CD4-positive, alpha-beta T cell (primary cell): Measurements from ENCODE around the gene RUNX3. TPM values are rescaled to one million over a fixed set of nuclear protein-coding genes. Genes with fewer than 3 reads are reported as not detected.

Experiments
- ATAC-seq: fragments of 200-7000 bp; cut with Tn5 transposase; one replicate; pipeline ENCODE4 v1.10.0; 2022; ENCODE audit warnings: mild to moderate bottlenecking; ENCODE audit not compliant: poor library complexity
- CTCF ChIA-PET: fragments of 350-600 bp; sonication (Branson Sonifier 250); formaldehyde crosslinking; loops from one replicate; lab custom pipeline; 2021; ENCODE audit warnings: antibody characterized with exemption, inconsistent platforms; lab: Charles Lee
- POLR2A ChIA-PET: fragments of 350-600 bp; sonication (Branson Sonifier 250); formaldehyde crosslinking; loops from one replicate; lab custom pipeline; 2021; ENCODE audit warnings: antibody characterized with exemption, inconsistent platforms; lab: Charles Lee
- DNase-seq, 14 experiments: peaks; one replicate each; pipeline ENCODE4 v3.0.0-alpha.2; 2013 to 2020; ENCODE audit warnings: mixed read lengths in 2 of 14
- H3K27ac ChIP-seq, 2 donors: one replicate each; pipeline versions ENCODE4 v1.5.1 to v1.7.0; 2013; ENCODE audit warnings: low read length in 2 of 2, low read depth in 1 of 2, mild to moderate bottlenecking in 1 of 2
- H3K27me3 ChIP-seq, 2 experiments: 1 replicate in 1 of 2; 2 replicates in 1 of 2; pipeline versions ENCODE4 v1.6.1 to v1.7.0; 2013; ENCODE audit warnings: low read length in 2 of 2, control low read depth in 1 of 2, mild to moderate bottlenecking in 1 of 2, moderate library complexity in 1 of 2; ENCODE audit not compliant: insufficient read depth in 2 of 2, control insufficient read depth in 1 of 2
- H3K36me3 ChIP-seq: one replicate; pipeline ENCODE4 v1.6.1; 2013; ENCODE audit warnings: low read length, control low read depth; ENCODE audit not compliant: insufficient read depth
- H3K4me1 ChIP-seq: one replicate; pipeline ENCODE4 v1.6.1; 2013; ENCODE audit warnings: low read length, control low read depth; ENCODE audit not compliant: insufficient read depth
- H3K4me3 ChIP-seq: one replicate; pipeline ENCODE4 v1.5.1; 2013; ENCODE audit warnings: mild to moderate bottlenecking, low read length, moderate library complexity
- H3K9me3 ChIP-seq, 2 experiments: 1 replicate in 1 of 2; 2 replicates in 1 of 2; pipeline versions ENCODE4 v1.6.1 to v1.7.0; 2013; ENCODE audit warnings: low read length in 2 of 2, mild to moderate bottlenecking in 2 of 2, control low read depth in 1 of 2, moderate library complexity in 1 of 2; ENCODE audit not compliant: control insufficient read depth in 1 of 2, insufficient read depth in 1 of 2
- H3K27ac Mint-ChIP-seq: one replicate; pipeline ENCODE4 v1.8.0; 2020; ENCODE audit warnings: mixed read lengths
- H3K27me3 Mint-ChIP-seq: one replicate; pipeline ENCODE4 v1.8.0; 2021; ENCODE audit warnings: mixed read lengths
- H3K36me3 Mint-ChIP-seq: one replicate; pipeline ENCODE4 v1.8.0; 2021; ENCODE audit warnings: low read depth, mixed read lengths
- H3K4me1 Mint-ChIP-seq: one replicate; pipeline ENCODE4 v1.8.0; 2021; ENCODE audit warnings: low read depth, mixed read lengths
- H3K4me3 Mint-ChIP-seq: one replicate; pipeline ENCODE4 v1.8.0; 2020; ENCODE audit warnings: mild to moderate bottlenecking, mixed read lengths
- H3K9me3 Mint-ChIP-seq: one replicate; pipeline ENCODE4 v1.8.0; 2020; ENCODE audit warnings: mixed read lengths
- intact Hi-C, 2 experiments: fragments of 100-400 bp; cut with DNase I in 1 of 2; cut with micrococcal nuclease in 1 of 2; formaldehyde crosslinking; loops; one replicate each; pipeline versions ENCODE4 v1.15.1 to v1.9.0; 2023 to 2025; cut with DNase I, micrococcal nuclease
- total RNA-seq, 174 experiments: library from RNA in 2 of 174; stranded (reverse) in 2 of 174; gene quantifications; one replicate each; pipeline ENCODE4 v1.2.3 and lab custom pipeline; 2021 to 2026
- TF ChIP-seq, protein P1 (sequence below): fragments of 200-600 bp; IDR thresholded peaks from one replicate; pipeline ENCODE4 v1.8.0; 2022; ENCODE audit warnings: antibody characterized with exemption, mild to moderate bottlenecking

Gene RUNX3
- total RNA-seq, 2 experiments from 2014 or later, result 202 to 209 TPM

DNA sequence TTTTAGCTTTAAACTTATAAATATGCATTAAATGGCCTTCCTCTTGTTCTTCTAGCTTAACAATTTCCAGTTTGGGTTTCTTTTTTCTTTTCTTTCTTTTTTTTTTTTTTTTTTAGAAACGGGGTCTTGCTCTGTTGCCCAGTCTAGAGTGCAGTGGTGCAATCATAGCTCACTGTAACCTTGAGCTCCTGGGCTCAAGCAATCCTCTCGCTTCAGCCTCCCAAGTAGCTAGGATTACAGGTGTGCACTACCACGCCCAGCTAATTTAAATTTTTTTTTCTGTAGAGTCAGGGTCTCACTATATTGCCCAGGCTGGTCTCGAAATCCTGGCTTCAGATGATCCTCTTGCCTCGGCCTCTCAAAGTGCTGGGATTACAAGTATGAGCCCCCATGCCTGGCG, 37.9 kb upstream of the RUNX3 start:
- Histone ChIP-seq H3K4me1 (peaks cover 80% of the 10 kb centered on the region), H3K27ac (no peak overlapping the region), H3K9me3 (no peaks in the 10 kb centered on the region), H3K36me3 (no peaks in the 10 kb centered on the region), H3K4me3 (no peak overlapping the region), H3K27me3 (no peaks in the 10 kb centered on the region)
- DNase-seq (no peak), ATAC-seq (no peak)
- H3K36me3 Mint-ChIP-seq, result no peaks in the 10 kb centered on the region
- H3K4me3 Mint-ChIP-seq, result no peak overlapping the region
- H3K9me3 Mint-ChIP-seq, result no peaks in the 10 kb centered on the region
- no peaks in the 10 kb centered on the region for H3K27me3 Mint-ChIP-seq
- peak overlapping the region; percentile 68 for H3K27ac Mint-ChIP-seq
- CTCF ChIA-PET, result no interaction called here
- TF ChIP-seq, protein P1, sequence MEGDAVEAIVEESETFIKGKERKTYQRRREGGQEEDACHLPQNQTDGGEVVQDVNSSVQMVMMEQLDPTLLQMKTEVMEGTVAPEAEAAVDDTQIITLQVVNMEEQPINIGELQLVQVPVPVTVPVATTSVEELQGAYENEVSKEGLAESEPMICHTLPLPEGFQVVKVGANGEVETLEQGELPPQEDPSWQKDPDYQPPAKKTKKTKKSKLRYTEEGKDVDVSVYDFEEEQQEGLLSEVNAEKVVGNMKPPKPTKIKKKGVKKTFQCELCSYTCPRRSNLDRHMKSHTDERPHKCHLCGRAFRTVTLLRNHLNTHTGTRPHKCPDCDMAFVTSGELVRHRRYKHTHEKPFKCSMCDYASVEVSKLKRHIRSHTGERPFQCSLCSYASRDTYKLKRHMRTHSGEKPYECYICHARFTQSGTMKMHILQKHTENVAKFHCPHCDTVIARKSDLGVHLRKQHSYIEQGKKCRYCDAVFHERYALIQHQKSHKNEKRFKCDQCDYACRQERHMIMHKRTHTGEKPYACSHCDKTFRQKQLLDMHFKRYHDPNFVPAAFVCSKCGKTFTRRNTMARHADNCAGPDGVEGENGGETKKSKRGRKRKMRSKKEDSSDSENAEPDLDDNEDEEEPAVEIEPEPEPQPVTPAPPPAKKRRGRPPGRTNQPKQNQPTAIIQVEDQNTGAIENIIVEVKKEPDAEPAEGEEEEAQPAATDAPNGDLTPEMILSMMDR, result no peak
- intact Hi-C loops, result no loop called here
- H3K4me1 Mint-ChIP-seq, result peaks cover 73% of the 10 kb centered on the region
- POLR2A ChIA-PET, result no interaction called here

GRCh38 chr1:24967555-24967954, 37.5 kb upstream of the RUNX3 start:
- no peak overlapping the region for H3K4me3 Mint-ChIP-seq
- Histone ChIP-seq H3K9me3 (no peaks in the 10 kb centered on the region), H3K4me3 (no peak overlapping the region), H3K36me3 (no peaks in the 10 kb centered on the region), H3K27me3 (no peaks in the 10 kb centered on the region), H3K27ac (no peak overlapping the region), H3K4me1 (peaks cover 81% of the 10 kb centered on the region)
- H3K36me3 Mint-ChIP-seq, result no peaks in the 10 kb centered on the region
- H3K4me1 Mint-ChIP-seq, result peaks cover 75% of the 10 kb centered on the region
- CTCF ChIA-PET, result interaction anchor here (0.9 kb wide), 1 partner anchor 137 kb away, joined by 3 read pairs; no protein-coding TSS in a partner anchor
- DNase-seq, result no peak
- H3K27me3 Mint-ChIP-seq, result no peaks in the 10 kb centered on the region
- TF ChIP-seq, protein P1, result no peak
- intact Hi-C loops, result no loop called here
- POLR2A ChIA-PET, result no interaction called here
- ATAC-seq, result no peak
- H3K9me3 Mint-ChIP-seq, result no peaks in the 10 kb centered on the region
- no peak overlapping the region for H3K27ac Mint-ChIP-seq

DNA sequence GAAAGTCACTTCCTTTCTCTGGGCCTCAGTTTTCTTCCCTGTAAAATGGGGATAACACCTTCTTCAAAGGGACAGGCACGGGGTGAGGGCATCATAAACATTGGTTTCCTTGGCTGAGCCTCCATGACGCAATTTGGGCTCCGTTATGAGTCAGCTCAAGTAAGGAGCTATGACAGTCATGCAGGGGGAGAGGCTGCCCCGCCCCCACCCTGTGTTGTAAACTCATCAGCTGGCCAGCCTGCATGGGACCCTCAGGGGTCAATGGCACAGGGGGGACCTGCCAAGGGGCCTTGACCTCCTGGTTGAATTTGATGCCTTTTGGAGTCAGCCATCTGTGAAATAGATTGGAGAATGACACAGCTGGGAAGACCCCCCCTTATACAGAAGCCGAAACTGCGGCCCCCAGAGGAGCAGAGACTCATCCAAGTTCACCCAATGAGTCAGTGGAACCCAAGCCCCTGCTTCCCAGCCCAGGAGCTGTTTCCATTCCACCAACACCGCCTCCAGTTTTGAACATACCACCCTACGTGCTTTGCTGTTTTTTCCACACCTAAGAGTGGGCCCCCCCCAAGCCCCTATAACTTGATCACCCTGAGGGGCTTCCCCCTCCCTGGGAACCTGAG, 36.8 kb upstream of the RUNX3 start:
- ChIA-PET CTCF (interaction anchor here (0.9 to 1.6 kb wide), 3 partner anchors 36 to 136 kb away, joined by 3 to 4 read pairs (median 3); no protein-coding TSS in a partner anchor), POLR2A (interaction anchor here (1.4 to 5.0 kb wide), 2 partner anchors 24 to 56 kb away, joined by 3 to 59 read pairs; no protein-coding TSS in a partner anchor)
- Histone ChIP-seq H3K4me3 (no peak overlapping the region), H3K9me3 (no peaks in the 10 kb centered on the region), H3K4me1 (peaks cover 81% of the 10 kb centered on the region), H3K27me3 (no peaks in the 10 kb centered on the region), H3K36me3 (no peaks in the 10 kb centered on the region), H3K27ac (no peak overlapping the region)
- no peaks in the 10 kb centered on the region for H3K36me3 Mint-ChIP-seq
- intact Hi-C loops, result no loop called here
- ATAC-seq (no peak), DNase-seq (peak in 10 of 14 experiments; percentile 15 to 83 (median 44))
- peak overlapping the region; percentile 30 for H3K4me3 Mint-ChIP-seq
- H3K27me3 Mint-ChIP-seq, result no peaks in the 10 kb centered on the region
- no peaks in the 10 kb centered on the region for H3K9me3 Mint-ChIP-seq
- peaks cover 75% of the 10 kb centered on the region for H3K4me1 Mint-ChIP-seq
- TF ChIP-seq, protein P1, result no peak
- H3K27ac Mint-ChIP-seq, result peak overlapping the region; percentile 88
